Measurements from ENCODE around the gene USP32. TPM values are rescaled to one million over a fixed set of nuclear protein-coding genes. Genes with fewer than 3 reads are reported as not detected.

Gene USP32
- total RNA-seq, 1 donor from 2014 or later: 37.6 TPM

- no peak for DNase-seq (ENCODE audit: low read depth in 2 of 2)
Measured at GRCh38 chr17:60155427-60155814, 236.5 kb downstream of the USP32 start.

- DNase-seq (ENCODE audit: low read depth in 2 of 2): peak in 1 of 2 donors; percentile 63
Measured at GRCh38 chr17:60154616-60155426, 237.1 kb downstream of the USP32 start.

GRCh38 chr17:60153606-60154390, 238.1 kb downstream of the USP32 start:
- no peak for DNase-seq (ENCODE audit: low read depth in 2 of 2)

GRCh38 chr17:60151355-60151754, 240.6 kb downstream of the USP32 start:
- DNase-seq (ENCODE audit: low read depth in 2 of 2): no peak

- DNase-seq (ENCODE audit: low read depth in 2 of 2): no peak
Measured at GRCh38 chr17:60149691-60150582, 242.0 kb downstream of the USP32 start, which contains the start of gene CA4. CA4 (plus strand) TSS chr17:60149973; CDS start chr17:60150035, 62 bp downstream.

GRCh38 chr17:60148373-60148772, 243.6 kb downstream of the USP32 start:
- no peak for DNase-seq (ENCODE audit: low read depth in 2 of 2)

- DNase-seq (ENCODE audit: low read depth in 2 of 2): no peak
Measured at GRCh38 chr17:60147553-60148223, 244.2 kb downstream of the USP32 start.

GRCh38 chr17:60146206-60146605, 245.7 kb downstream of the USP32 start:
- DNase-seq (ENCODE audit: low read depth in 2 of 2): no peak

- DNase-seq (ENCODE audit: low read depth in 2 of 2): no peak
Measured at GRCh38 chr17:60145006-60145935, 246.7 kb downstream of the USP32 start.

- DNase-seq (ENCODE audit: low read depth in 2 of 2): peak; percentile 82 to 91
Measured at GRCh38 chr17:60142872-60143499, 248.9 kb downstream of the USP32 start.

- no peak for DNase-seq (ENCODE audit: low read depth in 2 of 2)
Measured at GRCh38 chr17:60141111-60142018, 250.6 kb downstream of the USP32 start.

- DNase-seq (ENCODE audit: low read depth in 2 of 2): peak in 1 of 2 donors; percentile 70
Measured at GRCh38 chr17:60139438-60140285, 252.3 kb downstream of the USP32 start.

GRCh38 chr17:60138769-60139437, 253.0 kb downstream of the USP32 start:
- DNase-seq (ENCODE audit: low read depth in 2 of 2): no peak

GRCh38 chr17:60137731-60138130, 254.2 kb downstream of the USP32 start:
- DNase-seq (ENCODE audit: low read depth in 2 of 2): no peak

- no peak for DNase-seq (ENCODE audit: low read depth in 2 of 2)
Measured at GRCh38 chr17:60135951-60136666, 255.8 kb downstream of the USP32 start.

Measured in dermis microvascular lymphatic vessel endothelial cell (primary cell).